Anterior cingulate cortex (tissue), 58 donors: ENCODE measurements around the gene GTF2H4.

ENCODE experiments used
- DNase-seq, 58 donors: peaks; one replicate each; lab custom pipeline; 2025; lab: John Stamatoyannopoulos, UW

Gene GTF2H4

GRCh38 chr6:30882204-30882758, 25.7 kb upstream of the GTF2H4 start:
- peak in 6 of 58 donors; percentile 9 to 48 (median 32) for DNase-seq

GRCh38 chr6:30882759-30883684, 25.0 kb upstream of the GTF2H4 start:
- DNase-seq, result peak in 10 of 58 donors; percentile 9 to 51 (median 38)

DNA sequence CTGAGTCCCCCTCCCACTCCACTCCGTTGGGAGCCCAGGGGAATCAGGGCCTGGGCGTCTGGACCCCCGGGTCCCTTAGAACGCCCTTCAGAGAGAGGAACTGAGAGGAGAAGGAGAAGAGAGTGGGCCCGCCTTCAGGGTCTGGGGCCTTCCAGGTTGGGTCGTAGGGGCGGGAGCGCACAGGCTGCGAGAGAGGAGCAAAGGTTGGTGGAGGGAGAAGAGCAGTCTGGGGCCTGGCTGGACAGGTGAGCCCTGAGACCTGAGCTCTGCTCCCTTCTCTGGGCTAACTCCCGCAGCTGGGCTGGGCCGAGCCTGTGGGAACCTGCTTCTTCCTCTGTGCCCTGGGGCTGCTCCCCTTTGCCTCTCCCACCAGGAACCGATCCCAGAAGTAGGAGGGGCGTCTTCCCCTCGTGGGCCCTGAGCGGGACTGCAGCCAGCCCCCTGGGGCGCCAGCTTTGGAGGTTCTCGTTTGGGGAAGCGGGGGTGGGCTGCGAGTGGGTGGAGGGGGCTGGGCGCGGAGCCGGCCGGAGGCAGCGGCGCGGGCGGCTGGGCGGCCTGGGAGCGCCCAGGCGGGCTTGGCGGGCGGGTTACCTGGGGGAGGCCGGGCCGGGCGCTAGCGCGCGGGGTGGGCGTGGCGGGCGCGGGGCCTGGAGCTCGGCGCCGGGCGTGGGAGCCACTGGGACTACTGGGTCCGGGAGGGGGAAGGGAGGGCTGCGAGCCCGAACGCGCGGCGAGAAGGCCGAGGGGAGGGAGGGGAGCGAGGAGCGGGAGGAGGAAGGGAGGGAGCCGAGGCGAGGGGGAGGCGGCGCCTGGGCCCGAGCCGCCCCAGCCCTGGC, 24.1 kb upstream of the GTF2H4 start, which contains the start of gene DDR1:
TSS of gene DDR1 (plus strand) at position 835 of the 836 bp plus-strand sequence. CDS start 4,211 bp downstream, outside the sequence.
- peak in 54 of 58 donors; percentile 2 to 90 (median 78) for DNase-seq

DNA sequence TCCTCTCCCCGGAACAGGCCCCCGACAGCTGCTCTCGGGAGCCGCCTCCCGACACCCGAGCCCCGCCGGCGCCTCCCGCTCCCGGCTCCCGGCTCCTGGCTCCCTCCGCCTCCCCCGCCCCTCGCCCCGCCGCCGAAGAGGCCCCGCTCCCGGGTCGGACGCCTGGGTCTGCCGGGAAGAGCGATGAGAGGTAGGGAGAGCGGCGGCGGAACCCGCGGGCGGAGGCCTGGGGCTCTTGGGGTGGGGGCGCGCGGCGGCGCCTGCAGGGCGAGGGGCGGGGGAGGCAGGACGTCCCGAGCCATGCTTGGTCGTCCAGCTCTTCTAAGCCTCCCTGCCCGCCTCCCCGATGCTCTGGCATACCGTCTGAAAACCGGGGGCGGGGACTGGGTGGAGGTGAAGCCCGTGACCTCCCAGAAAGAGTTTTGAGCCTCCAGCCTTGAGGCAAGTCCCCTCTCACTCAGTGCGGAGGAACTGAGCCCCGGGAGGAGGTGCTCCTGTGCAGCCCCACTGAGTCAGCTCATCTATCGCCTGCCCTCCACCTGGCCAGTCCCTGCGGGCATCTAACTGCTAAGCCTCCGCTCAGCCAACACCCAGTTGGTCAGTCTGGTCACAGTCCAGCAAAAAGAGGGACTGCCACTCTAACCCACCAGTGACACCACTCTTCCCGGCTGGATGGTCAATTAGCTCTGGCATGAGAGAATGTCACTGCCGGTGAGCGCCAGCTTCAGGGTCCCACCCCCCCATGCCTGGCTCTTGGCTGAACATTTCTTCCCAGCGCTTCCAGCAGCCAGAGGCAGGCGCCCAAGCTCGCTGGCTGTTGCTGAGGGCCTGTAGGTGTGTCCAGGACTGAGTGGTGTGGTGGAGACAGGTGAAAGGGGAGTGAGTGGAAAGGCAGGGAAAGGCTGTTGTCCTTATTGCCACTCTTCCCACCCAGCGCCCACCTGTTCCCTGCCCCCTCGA, 23.2 kb upstream of the GTF2H4 start:
- DNase-seq, result peak in 51 of 58 donors; percentile 3 to 81 (median 57)

DNA sequence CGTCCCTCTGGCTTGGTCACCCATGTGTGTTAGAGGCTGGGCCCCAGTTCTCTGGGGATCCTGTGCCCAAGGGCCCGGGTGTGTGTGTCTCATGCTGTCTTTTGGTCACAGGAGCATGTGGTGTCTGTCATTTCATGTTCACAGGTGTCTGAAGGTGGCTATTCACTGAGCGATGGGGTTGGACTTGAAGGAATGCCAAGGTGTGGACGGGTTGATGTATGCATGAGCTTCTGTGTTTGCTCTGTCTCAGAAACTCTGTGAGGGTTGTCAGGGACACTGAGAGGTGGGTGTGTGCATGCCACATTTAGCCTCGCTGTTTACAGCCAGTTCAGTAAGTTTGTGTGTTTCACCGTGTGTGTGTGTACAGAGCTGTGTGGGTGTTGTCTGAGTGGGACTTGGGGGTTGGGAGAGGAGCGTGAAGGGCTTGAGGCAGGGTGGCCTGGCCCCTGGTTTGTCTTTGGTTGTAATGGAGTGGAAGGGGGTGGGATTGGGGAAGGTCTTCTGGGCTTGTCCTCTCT, 22.5 kb upstream of the GTF2H4 start:
- DNase-seq, result peak in 24 of 58 donors; percentile 9 to 74 (median 46)

- DNase-seq, result peak in 50 of 58 donors; percentile 16 to 88 (median 57)
Observed at GRCh38 chr6:30885999-30886896, 21.8 kb upstream of the GTF2H4 start.

DNA sequence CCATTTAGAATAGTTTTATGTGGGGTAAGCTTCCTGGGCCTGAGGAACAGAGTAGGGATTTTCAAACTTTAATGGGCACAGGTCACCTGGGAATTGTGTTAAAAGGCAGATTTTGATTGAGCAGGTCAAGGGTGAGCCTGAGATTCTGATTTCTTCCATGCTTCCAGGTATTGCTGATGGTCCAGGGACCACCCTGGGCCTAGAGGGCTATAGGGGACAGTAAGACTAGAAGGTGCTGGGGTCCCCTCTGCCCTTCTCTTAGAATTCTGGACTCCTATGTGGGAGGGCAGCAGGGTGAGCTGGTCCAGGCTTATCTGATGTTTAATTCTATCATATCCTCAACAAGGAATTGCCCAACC, 21.1 kb upstream of the GTF2H4 start:
- DNase-seq, result no peak

DNA sequence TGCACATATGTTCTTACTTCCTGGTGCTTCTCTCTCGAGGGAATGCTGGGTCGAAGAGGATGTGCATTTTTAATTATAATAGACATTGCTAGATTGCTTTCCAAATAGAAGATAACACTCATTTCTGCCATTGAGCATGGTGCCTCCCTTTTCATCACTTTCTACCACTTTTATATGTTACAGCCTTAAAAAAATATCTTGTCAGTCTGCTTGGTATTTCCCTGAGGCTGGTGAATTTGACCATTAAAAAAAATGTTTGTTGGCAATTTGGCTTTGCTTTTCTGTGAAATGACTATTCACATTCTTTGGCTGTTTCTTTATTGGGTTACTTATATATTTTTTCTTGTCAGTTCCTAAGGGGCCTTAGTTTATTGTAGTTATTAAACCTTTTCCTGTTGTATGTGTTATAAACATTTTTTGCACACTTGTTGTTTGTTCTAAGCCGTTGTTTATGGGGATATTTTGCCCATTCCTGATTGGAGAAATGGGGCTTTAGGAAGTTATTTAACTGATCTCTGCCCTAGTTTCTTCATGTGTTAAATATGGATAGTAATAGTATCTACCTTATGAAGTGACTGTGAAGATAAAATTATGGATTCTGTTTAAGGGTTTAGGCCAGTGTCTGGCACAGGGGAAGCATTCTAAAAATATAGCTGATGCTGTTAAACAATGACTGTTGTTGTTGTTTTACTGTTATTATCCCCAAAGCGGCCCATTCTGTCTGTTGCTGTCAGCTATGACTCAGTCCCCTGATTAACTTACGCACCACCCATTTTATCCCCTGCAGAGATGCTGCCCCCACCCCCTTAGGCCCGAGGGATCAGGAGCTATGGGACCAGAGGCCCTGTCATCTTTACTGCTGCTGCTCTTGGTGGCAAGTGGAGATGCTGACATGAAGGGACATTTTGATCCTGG, 19.8 kb upstream of the GTF2H4 start:
- DNase-seq, result peak in 15 of 58 donors; percentile 13 to 72 (median 35)

DNA sequence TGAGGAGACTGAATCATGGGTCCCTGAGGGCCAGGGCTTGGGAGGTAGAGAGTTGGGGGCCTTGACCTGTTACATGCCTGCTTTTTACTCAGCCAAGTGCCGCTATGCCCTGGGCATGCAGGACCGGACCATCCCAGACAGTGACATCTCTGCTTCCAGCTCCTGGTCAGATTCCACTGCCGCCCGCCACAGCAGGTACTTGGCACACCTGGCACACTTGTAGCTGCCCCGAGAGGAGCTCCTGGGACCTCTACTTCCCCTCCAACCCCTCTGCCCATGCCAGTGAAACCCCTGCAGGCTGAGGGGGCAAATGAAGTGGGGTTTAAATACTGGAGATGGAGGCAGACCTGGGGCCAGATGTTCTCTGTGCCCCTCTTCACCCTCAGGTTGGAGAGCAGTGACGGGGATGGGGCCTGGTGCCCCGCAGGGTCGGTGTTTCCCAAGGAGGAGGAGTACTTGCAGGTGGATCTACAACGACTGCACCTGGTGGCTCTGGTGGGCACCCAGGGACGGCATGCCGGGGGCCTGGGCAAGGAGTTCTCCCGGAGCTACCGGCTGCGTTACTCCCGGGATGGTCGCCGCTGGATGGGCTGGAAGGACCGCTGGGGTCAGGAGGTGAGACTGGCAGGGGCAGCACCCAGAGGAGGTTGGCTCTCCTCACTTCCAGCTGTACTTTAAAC, 19.1 kb upstream of the GTF2H4 start:
- peak in 3 of 58 donors; percentile 10 to 50 (median 48) for DNase-seq

GRCh38 chr6:30889496-30889885, 18.5 kb upstream of the GTF2H4 start:
- no peak for DNase-seq

GRCh38 chr6:30889921-30890645, 17.9 kb upstream of the GTF2H4 start:
- DNase-seq, result peak in 52 of 58 donors; percentile 22 to 91 (median 67)

DNA sequence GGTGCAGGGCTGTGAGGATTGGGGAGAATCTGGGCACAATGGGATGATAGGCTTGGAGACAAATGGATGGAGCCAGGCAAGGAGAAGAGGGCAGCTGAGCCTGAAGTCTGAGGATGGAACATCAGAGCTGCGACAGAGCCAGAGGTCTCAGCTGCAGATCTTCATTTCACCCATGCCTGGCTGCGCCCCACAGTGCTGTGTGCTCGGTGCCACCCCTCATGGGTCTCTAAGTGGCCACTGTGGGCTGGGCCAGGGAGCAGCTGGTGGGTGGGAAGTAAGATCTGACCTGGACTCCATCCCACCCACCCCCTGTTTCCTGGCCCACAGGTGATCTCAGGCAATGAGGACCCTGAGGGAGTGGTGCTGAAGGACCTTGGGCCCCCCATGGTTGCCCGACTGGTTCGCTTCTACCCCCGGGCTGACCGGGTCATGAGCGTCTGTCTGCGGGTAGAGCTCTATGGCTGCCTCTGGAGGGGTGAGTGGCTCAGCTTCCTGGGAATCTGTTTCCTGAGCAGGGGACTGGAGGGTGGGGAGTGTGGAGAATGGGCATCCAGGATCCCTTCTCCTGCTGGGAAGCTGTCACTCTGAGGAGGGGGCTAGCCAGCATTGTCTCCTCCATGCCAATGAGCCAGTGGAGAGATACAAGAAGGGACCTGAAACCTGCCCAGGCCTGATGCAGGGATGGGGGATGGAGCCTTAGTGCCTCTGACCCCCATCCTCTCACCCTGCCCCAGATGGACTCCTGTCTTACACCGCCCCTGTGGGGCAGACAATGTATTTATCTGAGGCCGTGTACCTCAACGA, 17.2 kb upstream of the GTF2H4 start:
- DNase-seq, result peak in 1 of 58 donors; percentile 40

DNA sequence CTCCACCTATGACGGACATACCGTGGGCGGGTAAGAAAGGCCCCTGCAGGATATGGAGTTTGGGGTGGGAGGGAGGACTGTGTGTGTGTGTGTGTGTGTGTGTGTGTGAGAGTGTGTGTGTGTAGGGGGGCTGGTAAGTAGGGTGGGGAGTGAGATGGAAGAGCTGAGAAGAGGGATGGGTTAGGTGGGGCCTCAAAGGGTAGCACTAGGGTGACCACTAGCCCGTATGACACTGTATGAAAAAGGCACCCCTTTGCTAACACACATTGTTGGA, 16.6 kb upstream of the GTF2H4 start:
- no peak for DNase-seq

GRCh38 chr6:30891816-30892538, 16.0 kb upstream of the GTF2H4 start:
- no peak for DNase-seq
